ENCODE measurements around the gene CCDC86. TPM values are rescaled to one million over a fixed set of nuclear protein-coding genes. Genes with fewer than 3 reads are reported as not detected.

CCDC86 gene
- total RNA-seq, 1 experiment from 2014 or later: 53.5 TPM

- TF ChIP-seq, protein P1, sequence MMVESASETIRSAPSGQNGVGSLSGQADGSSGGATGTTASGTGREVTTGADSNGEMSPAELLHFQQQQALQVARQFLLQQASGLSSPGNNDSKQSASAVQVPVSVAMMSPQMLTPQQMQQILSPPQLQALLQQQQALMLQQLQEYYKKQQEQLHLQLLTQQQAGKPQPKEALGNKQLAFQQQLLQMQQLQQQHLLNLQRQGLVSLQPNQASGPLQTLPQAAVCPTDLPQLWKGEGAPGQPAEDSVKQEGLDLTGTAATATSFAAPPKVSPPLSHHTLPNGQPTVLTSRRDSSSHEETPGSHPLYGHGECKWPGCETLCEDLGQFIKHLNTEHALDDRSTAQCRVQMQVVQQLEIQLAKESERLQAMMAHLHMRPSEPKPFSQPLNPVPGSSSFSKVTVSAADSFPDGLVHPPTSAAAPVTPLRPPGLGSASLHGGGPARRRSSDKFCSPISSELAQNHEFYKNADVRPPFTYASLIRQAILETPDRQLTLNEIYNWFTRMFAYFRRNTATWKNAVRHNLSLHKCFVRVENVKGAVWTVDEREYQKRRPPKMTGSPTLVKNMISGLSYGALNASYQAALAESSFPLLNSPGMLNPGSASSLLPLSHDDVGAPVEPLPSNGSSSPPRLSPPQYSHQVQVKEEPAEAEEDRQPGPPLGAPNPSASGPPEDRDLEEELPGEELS (CRISPR knock-in tag; IDR thresholded peaks at IDR 0.05): peak; percentile 81
- TF ChIP-seq USF1 (CRISPR knock-in tag; IDR thresholded peaks at IDR 0.05): 0 out of 2 replicates have a peak, but pooled peaks have one; percentile 38
- no peak for TF ChIP-seq HMGA2 (CRISPR knock-in tag; IDR thresholded peaks at IDR 0.05)
- TF ChIP-seq, protein P2, sequence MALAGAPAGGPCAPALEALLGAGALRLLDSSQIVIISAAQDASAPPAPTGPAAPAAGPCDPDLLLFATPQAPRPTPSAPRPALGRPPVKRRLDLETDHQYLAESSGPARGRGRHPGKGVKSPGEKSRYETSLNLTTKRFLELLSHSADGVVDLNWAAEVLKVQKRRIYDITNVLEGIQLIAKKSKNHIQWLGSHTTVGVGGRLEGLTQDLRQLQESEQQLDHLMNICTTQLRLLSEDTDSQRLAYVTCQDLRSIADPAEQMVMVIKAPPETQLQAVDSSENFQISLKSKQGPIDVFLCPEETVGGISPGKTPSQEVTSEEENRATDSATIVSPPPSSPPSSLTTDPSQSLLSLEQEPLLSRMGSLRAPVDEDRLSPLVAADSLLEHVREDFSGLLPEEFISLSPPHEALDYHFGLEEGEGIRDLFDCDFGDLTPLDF (CRISPR knock-in tag; IDR thresholded peaks at IDR 0.05): peak; percentile 77; the same call in 1 of the 2 replicates
- no peak for TF ChIP-seq NR2C2 (CRISPR knock-in tag; IDR thresholded peaks at IDR 0.05)
- TF ChIP-seq, protein P3, sequence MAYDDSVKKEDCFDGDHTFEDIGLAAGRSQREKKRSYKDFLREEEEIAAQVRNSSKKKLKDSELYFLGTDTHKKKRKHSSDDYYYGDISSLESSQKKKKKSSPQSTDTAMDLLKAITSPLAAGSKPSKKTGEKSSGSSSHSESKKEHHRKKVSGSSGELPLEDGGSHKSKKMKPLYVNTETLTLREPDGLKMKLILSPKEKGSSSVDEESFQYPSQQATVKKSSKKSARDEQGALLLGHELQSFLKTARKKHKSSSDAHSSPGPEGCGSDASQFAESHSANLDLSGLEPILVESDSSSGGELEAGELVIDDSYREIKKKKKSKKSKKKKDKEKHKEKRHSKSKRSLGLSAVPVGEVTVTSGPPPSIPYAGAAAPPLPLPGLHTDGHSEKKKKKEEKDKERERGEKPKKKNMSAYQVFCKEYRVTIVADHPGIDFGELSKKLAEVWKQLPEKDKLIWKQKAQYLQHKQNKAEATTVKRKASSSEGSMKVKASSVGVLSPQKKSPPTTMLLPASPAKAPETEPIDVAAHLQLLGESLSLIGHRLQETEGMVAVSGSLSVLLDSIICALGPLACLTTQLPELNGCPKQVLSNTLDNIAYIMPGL (CRISPR knock-in tag; IDR thresholded peaks at IDR 0.05): peak; percentile 41; the same call in 1 of the 2 replicates
- peak; percentile 59; the same call in 1 of the 2 replicates for TF ChIP-seq ETV6 (CRISPR knock-in tag; IDR thresholded peaks at IDR 0.05)
- TF ChIP-seq NR1H2 (CRISPR knock-in tag; IDR thresholded peaks at IDR 0.05): no peak
- TF ChIP-seq EMX1 (CRISPR knock-in tag; IDR thresholded peaks at IDR 0.05): no peak
- no peak for TF ChIP-seq SMAD4 (CRISPR knock-in tag; IDR thresholded peaks at IDR 0.05)
- no peak for TF ChIP-seq KAT7 (CRISPR knock-in tag; IDR thresholded peaks at IDR 0.05; ENCODE audit: borderline replicate concordance)
- TF ChIP-seq, protein P4, sequence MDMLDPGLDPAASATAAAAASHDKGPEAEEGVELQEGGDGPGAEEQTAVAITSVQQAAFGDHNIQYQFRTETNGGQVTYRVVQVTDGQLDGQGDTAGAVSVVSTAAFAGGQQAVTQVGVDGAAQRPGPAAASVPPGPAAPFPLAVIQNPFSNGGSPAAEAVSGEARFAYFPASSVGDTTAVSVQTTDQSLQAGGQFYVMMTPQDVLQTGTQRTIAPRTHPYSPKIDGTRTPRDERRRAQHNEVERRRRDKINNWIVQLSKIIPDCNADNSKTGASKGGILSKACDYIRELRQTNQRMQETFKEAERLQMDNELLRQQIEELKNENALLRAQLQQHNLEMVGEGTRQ (CRISPR knock-in tag; IDR thresholded peaks at IDR 0.05): peak; percentile 48; the same call in 1 of the 2 replicates
- no peak for TF ChIP-seq GTF2I (CRISPR knock-in tag; conservative IDR thresholded peaks at IDR 0.05)
- TF ChIP-seq NFATC4 (CRISPR knock-in tag; IDR thresholded peaks at IDR 0.05): no peak
- no peak for TF ChIP-seq ZNF263 (CRISPR knock-in tag; IDR thresholded peaks at IDR 0.05; ENCODE audit: low read depth)
- TF ChIP-seq IRF1 (CRISPR knock-in tag; IDR thresholded peaks at IDR 0.05): peak; percentile 89
- no peak for TF ChIP-seq ZNF671 (CRISPR knock-in tag; IDR thresholded peaks at IDR 0.05)
- 0 out of 2 replicates have a peak, but pooled peaks have one; percentile 58 for TF ChIP-seq E2F5 (CRISPR knock-in tag; IDR thresholded peaks at IDR 0.05)
- no peak for TF ChIP-seq JAZF1 (CRISPR knock-in tag; IDR thresholded peaks at IDR 0.05)
- TF ChIP-seq ZNF232 (CRISPR knock-in tag; IDR thresholded peaks at IDR 0.05): 0 out of 2 replicates have a peak, but pooled peaks have one; percentile 59
- 0 out of 2 replicates have a peak, but pooled peaks have one; percentile 44 for TF ChIP-seq JUN (CRISPR knock-in tag; IDR thresholded peaks at IDR 0.05)
Measured at GRCh38 chr11:60852117-60852981, 10.4 kb downstream of the CCDC86 start (continued).
